Uterus (tissue), 2 donors: ENCODE data around the gene SMIM10L1.

ENCODE experiments used
- CTCF ChIP-seq, 4 experiments: fragments of 200-600 bp in 2 of 4; fragments of 450-650 bp in 2 of 4; sonication (generic) in 2 of 4; IDR thresholded peaks; one replicate each; pipeline ENCODE4 v1.5.1; 2016 to 2019; ENCODE audit warnings: antibody characterized with exemption in 4 of 4, mild to moderate bottlenecking in 2 of 4, moderate library complexity in 1 of 4
- POLR2A ChIP-seq, 2 donors: fragments of 450-650 bp; IDR thresholded peaks; one replicate each; pipeline ENCODE4 v1.6.1; 2016; ENCODE audit warnings: antibody characterized with exemption in 2 of 2, mild to moderate bottlenecking in 1 of 2, moderate library complexity in 1 of 2

- no peak for TF ChIP-seq CTCF (IDR thresholded peaks at IDR 0.05)
- TF ChIP-seq POLR2A (IDR thresholded peaks at IDR 0.05): no peak
Observed at GRCh38 chr12:11147420-11147819, 23.6 kb upstream of the SMIM10L1 start.
